ENCODE measurements around the gene ZNF765. TPM values are rescaled to one million over a fixed set of nuclear protein-coding genes. Genes with fewer than 3 reads are reported as not detected.

Gene ZNF765
- total RNA-seq, 1 experiment from 2014 or later: 23.6 TPM

GRCh38 chr19:53365134-53365898 is 29.6 kb upstream of the ZNF765 start, which contains the start of gene ZNF525:
Gene ZNF525 (plus strand): TSS chr19:53365705. CDS start chr19:53372282, 6,577 bp downstream.
- DNase-seq (ENCODE audit: low spot score) (peak; percentile 95), ATAC-seq (peak; percentile 97)
- ChIA-PET POLR2A (interaction anchor here (0.6 to 1.1 kb wide), 2 partner anchors 29 to 66 kb away, joined by 3 to 4 read pairs; partner anchors contain the start of gene ZNF765), CTCF (interaction anchor here (0.8 to 2.1 kb wide), 13 partner anchors 26 to 665 kb away, joined by 3 to 11 read pairs (median 4); partner anchors contain the start of genes ZNF765 and ZNF845)
- peak within 1 kb of the TSS; percentile 93 for H3K4me3 Mint-ChIP-seq
- peaks cover 48% of the 10 kb centered on the region for H3K4me1 Mint-ChIP-seq
- peaks cover under 1% of the 10 kb centered on the region for H3K9me3 Mint-ChIP-seq
- peak within 1 kb of the TSS; percentile 95 for H3K27ac Mint-ChIP-seq
- 0 out of 2 replicates have a peak, but pooled peaks cover 1% of the 10 kb centered on the region for H3K36me3 Mint-ChIP-seq
- peaks cover 17% of the 10 kb centered on the region; the same call in 1 of the 2 replicates for H3K27me3 Mint-ChIP-seq (ENCODE audit: low read depth)
- TF ChIP-seq ARID4B (CRISPR knock-in tag; IDR thresholded peaks at IDR 0.05; ENCODE audit: borderline replicate concordance): no peak; the same call in 1 of the 2 replicates
- TF ChIP-seq CTCF (IDR thresholded peaks at IDR 0.05): peak; percentile 69
- TF ChIP-seq SP1 (CRISPR knock-in tag; conservative IDR thresholded peaks at IDR 0.05): peak; percentile 60; the same call in 1 of the 2 replicates
- TF ChIP-seq MLX (CRISPR knock-in tag; IDR thresholded peaks at IDR 0.05): no peak
- TF ChIP-seq ATF1 (CRISPR knock-in tag; IDR thresholded peaks at IDR 0.05): no peak
- TF ChIP-seq NR1H2 (CRISPR knock-in tag; IDR thresholded peaks at IDR 0.05): no peak
- TF ChIP-seq SOX15 (CRISPR knock-in tag; IDR thresholded peaks at IDR 0.05): no peak
- TF ChIP-seq ZNF281 (CRISPR knock-in tag; IDR thresholded peaks at IDR 0.05): no peak
- no peak for TF ChIP-seq FOXP1 (CRISPR knock-in tag; IDR thresholded peaks at IDR 0.05; ENCODE audit: borderline replicate concordance)
- TF ChIP-seq TP53 (CRISPR knock-in tag; IDR thresholded peaks at IDR 0.05): no peak
- 0 out of 2 replicates have a peak, but pooled peaks have one; percentile 13 for TF ChIP-seq ETV6 (CRISPR knock-in tag; IDR thresholded peaks at IDR 0.05)
- TF ChIP-seq SMAD3 (CRISPR knock-in tag; IDR thresholded peaks at IDR 0.05; ENCODE audit: borderline replicate concordance): no peak
- TF ChIP-seq AFF4 (CRISPR knock-in tag; IDR thresholded peaks at IDR 0.05; ENCODE audit: borderline replicate concordance): no peak
- TF ChIP-seq ATF3 (CRISPR knock-in tag; conservative IDR thresholded peaks at IDR 0.05): no peak
- no peak for TF ChIP-seq ZNF423 (CRISPR knock-in tag; IDR thresholded peaks at IDR 0.05)
- TF ChIP-seq ATF2 (CRISPR knock-in tag; IDR thresholded peaks at IDR 0.05; ENCODE audit: borderline replicate concordance, low read depth): no peak
- TF ChIP-seq TEAD4 (CRISPR knock-in tag; IDR thresholded peaks at IDR 0.05): no peak
- no peak for TF ChIP-seq NR2C2 (CRISPR knock-in tag; IDR thresholded peaks at IDR 0.05)
- no peak for TF ChIP-seq ERG (CRISPR knock-in tag; IDR thresholded peaks at IDR 0.05)
